Panc1 (cell line): Measurements from ENCODE around the gene TAS2R60. TPM values are rescaled to one million over a fixed set of nuclear protein-coding genes. Genes with fewer than 3 reads are reported as not detected.

Experiments used
- ATAC-seq: fragments of 200-7000 bp; cut with Tn5 transposase; 2 replicates; pipeline ENCODE4 v1.9.1; 2020; ENCODE audit warnings: mild to moderate bottlenecking, moderate library complexity
- BruUV-seq: library from RNA; stranded (reverse); fragments of 400-500 nt; replicated peaks from 2 replicates; lab custom pipeline; 2021; lab: Mats Ljungman, UMichigan
- CTCF ChIA-PET: fragments of 300-600 bp; sonication (Branson Sonifier 250); formaldehyde crosslinking; loops from one replicate; lab custom pipeline; 2022; ENCODE audit warnings: antibody characterized with exemption; lab: Charles Lee
- POLR2A ChIA-PET: fragments of 300-600 bp; sonication (Branson Sonifier 250); formaldehyde crosslinking; loops from one replicate; lab custom pipeline; 2022; ENCODE audit warnings: antibody characterized with exemption; lab: Charles Lee
- DNase-seq: peaks from one replicate; pipeline ENCODE4 v3.0.0-alpha.2; 2010; ENCODE audit warnings: low read depth, low spot score
- H3K27ac ChIP-seq: 2 replicates; pipeline ENCODE4 v1.5.1; 2011; ENCODE audit warnings: mild to moderate bottlenecking, low read length, inconsistent platforms
- H3K27me3 ChIP-seq: fragments of 200-500 bp; sonication (Bioruptor generic); 2 replicates; pipeline ENCODE4 v1.6.0; 2014; ENCODE audit warnings: low read length, inconsistent platforms; ENCODE audit not compliant: control insufficient read depth, insufficient read depth
- H3K36me3 ChIP-seq: fragments of 200-500 bp; sonication (Bioruptor generic); 2 replicates; pipeline ENCODE4 v1.5.1; 2014; ENCODE audit warnings: inconsistent platforms, mild to moderate bottlenecking, low read length, moderate library complexity; ENCODE audit not compliant: control insufficient read depth, insufficient read depth
- H3K4me1 ChIP-seq: 2 replicates; pipeline ENCODE4 v1.5.1; 2011; ENCODE audit warnings: inconsistent platforms, mild to moderate bottlenecking, low read length, moderate library complexity; ENCODE audit not compliant: control insufficient read depth, insufficient read depth
- H3K4me3 ChIP-seq, 2 experiments: 2 replicates each; pipeline ENCODE4 v1.5.1; 2011 to 2012; ENCODE audit warnings: low read depth in 2 of 2, low read length in 2 of 2, mild to moderate bottlenecking in 2 of 2, inconsistent platforms in 1 of 2, moderate library complexity in 1 of 2
- H3K9me3 ChIP-seq: fragments of 200-500 bp; sonication (Bioruptor generic); 2 replicates; pipeline ENCODE4 v1.5.1; 2014; ENCODE audit warnings: low read depth, mild to moderate bottlenecking, inconsistent platforms, low read length, moderate library complexity; ENCODE audit not compliant: control insufficient read depth, insufficient read depth
- CTCF ChIP-seq: fragments of 450-650 bp; IDR thresholded peaks from 2 replicates; pipeline ENCODE4 v1.5.1; 2017; ENCODE audit warnings: mild to moderate bottlenecking
- POLR2AphosphoS5 ChIP-seq: IDR thresholded peaks from 2 replicates; pipeline ENCODE4 v1.6.1; 2012; ENCODE audit warnings: mild to moderate bottlenecking, low read depth, low read length, moderate library complexity
- REST ChIP-seq, 2 experiments: IDR thresholded peaks; 2 replicates each; pipeline ENCODE4 v1.6.1; 2011 to 2012; ENCODE audit warnings: low read depth in 2 of 2, control low read depth in 1 of 2, low read length in 1 of 2, mild to moderate bottlenecking in 1 of 2, moderate library complexity in 1 of 2; ENCODE audit not compliant: insufficient read depth in 1 of 2
- SIN3A ChIP-seq: IDR thresholded peaks from 2 replicates; pipeline ENCODE4 v1.6.1; 2012; ENCODE audit warnings: low read depth, mild to moderate bottlenecking, low read length, moderate library complexity, borderline replicate concordance; ENCODE audit not compliant: insufficient read depth
- TCF7L2 ChIP-seq: IDR thresholded peaks from 2 replicates; pipeline ENCODE4 v1.6.1; 2011; ENCODE audit warnings: mild to moderate bottlenecking, low read depth, low read length, inconsistent platforms
- in situ Hi-C: cut with HindIII; loops from 2 replicates; pipeline ENCODE4 v1.10.0; 2016; ENCODE audit warnings: low sequenced_read_pairs, low pct_unique_long_range_greater_than_20kb
- intact Hi-C: fragments of 100-400 bp; cut with micrococcal nuclease; formaldehyde crosslinking; loops from one replicate; pipeline ENCODE4 v1.10.0; 2022; ENCODE audit not compliant: unreplicated experiment
- total RNA-seq: library from RNA; stranded (reverse); gene quantifications from one replicate; pipeline ENCODE4 v1.2.1, GENCODE V29; 2021; ENCODE audit not compliant: unreplicated experiment

Gene TAS2R60
- total RNA-seq, 1 experiment from 2014 or later = not detected

GRCh38 chr7:143479055-143479766, 36.0 kb downstream of the TAS2R60 start:
- Histone ChIP-seq H3K4me1 (no peaks in the 10 kb centered on the region), H3K9me3 (no peaks in the 10 kb centered on the region), H3K27me3 (no peaks in the 10 kb centered on the region), H3K27ac (no peak overlapping the region), H3K36me3 (no peaks in the 10 kb centered on the region), H3K4me3 (no peak overlapping the region)
- POLR2A ChIA-PET = no interaction called here
- no TSS peak for BruUV-seq
- DNase-seq = no peak
- ATAC-seq = no peak
- in situ Hi-C loops = no loop called here
- intact Hi-C loops = no loop called here
- CTCF ChIA-PET = no interaction called here
- TF ChIP-seq REST (IDR thresholded peaks at IDR 0.05; ENCODE audit: insufficient read depth in 1 of 2, low read depth in 2 of 2, low read length in 1 of 2) = no peak
- TF ChIP-seq POLR2AphosphoS5 = no peak
- TF ChIP-seq SIN3A = no peak
- no peak for TF ChIP-seq CTCF
- no peak for TF ChIP-seq TCF7L2

GRCh38 chr7:143480501-143480900, 37.2 kb downstream of the TAS2R60 start:
- H3K9me3 ChIP-seq = no peaks in the 10 kb centered on the region
- no peak overlapping the region for H3K27ac ChIP-seq
- no peak for DNase-seq
- no peak for ATAC-seq
- H3K4me3 ChIP-seq = no peak overlapping the region
- TF ChIP-seq CTCF (no peak), POLR2AphosphoS5 (no peak), TCF7L2 (no peak), SIN3A (no peak), REST (IDR thresholded peaks at IDR 0.05; ENCODE audit: insufficient read depth in 1 of 2, low read depth in 2 of 2, low read length in 1 of 2) (no peak)
- H3K27me3 ChIP-seq = no peaks in the 10 kb centered on the region
- CTCF ChIA-PET = no interaction called here
- POLR2A ChIA-PET = no interaction called here
- intact Hi-C loops (no loop called here), in situ Hi-C loops (no loop called here)
- no peaks in the 10 kb centered on the region for H3K4me1 ChIP-seq
- BruUV-seq = no TSS peak
- no peaks in the 10 kb centered on the region for H3K36me3 ChIP-seq
